Measurements from ENCODE around the gene DGKI.
A peak's percentile ranks its signal among the peaks of the same experiment; 100 is the strongest.

Gene DGKI

GRCh38 chr7:137656227-137656849 lies 190.4 kb downstream of the DGKI start:
- peak; percentile 53 for DNase-seq (ENCODE audit: low read depth, low spot score)

- DNase-seq (ENCODE audit: low read depth, low spot score): no peak
Observed at GRCh38 chr7:137655804-137656203, 191.0 kb downstream of the DGKI start.

- DNase-seq (ENCODE audit: low read depth, low spot score): no peak
Observed at GRCh38 chr7:137652721-137653120, 194.1 kb downstream of the DGKI start.

GRCh38 chr7:137647905-137648565 lies 198.7 kb downstream of the DGKI start:
- no peak for DNase-seq (ENCODE audit: low read depth, low spot score)

GRCh38 chr7:137642472-137642871 lies 204.3 kb downstream of the DGKI start:
- no peak for DNase-seq (ENCODE audit: low read depth, low spot score)

- no peak for DNase-seq (ENCODE audit: low read depth, low spot score)
Observed at GRCh38 chr7:137642031-137642430, 204.7 kb downstream of the DGKI start.

- DNase-seq (ENCODE audit: low read depth, low spot score): no peak
Observed at GRCh38 chr7:137636376-137636775, 210.4 kb downstream of the DGKI start.

GRCh38 chr7:137635874-137636273 lies 210.9 kb downstream of the DGKI start:
- DNase-seq (ENCODE audit: low read depth, low spot score): no peak

- DNase-seq (ENCODE audit: low read depth, low spot score): no peak
Observed at GRCh38 chr7:137635132-137635531, 211.6 kb downstream of the DGKI start.

GRCh38 chr7:137634356-137634755 lies 212.4 kb downstream of the DGKI start:
- DNase-seq (ENCODE audit: low read depth, low spot score): no peak

GRCh38 chr7:137633133-137633532 lies 213.6 kb downstream of the DGKI start:
- DNase-seq (ENCODE audit: low read depth, low spot score): no peak

- no peak for DNase-seq (ENCODE audit: low read depth, low spot score)
Observed at GRCh38 chr7:137628216-137628615, 218.6 kb downstream of the DGKI start.

- DNase-seq (ENCODE audit: low read depth, low spot score): peak; percentile 15
Observed at GRCh38 chr7:137626469-137627067, 220.2 kb downstream of the DGKI start.

GRCh38 chr7:137625197-137625596 lies 221.6 kb downstream of the DGKI start:
- no peak for DNase-seq (ENCODE audit: low read depth, low spot score)

GRCh38 chr7:137619181-137619580 lies 227.6 kb downstream of the DGKI start:
- no peak for DNase-seq (ENCODE audit: low read depth, low spot score)

GRCh38 chr7:137618748-137619147 lies 228.0 kb downstream of the DGKI start:
- no peak for DNase-seq (ENCODE audit: low read depth, low spot score)

- no peak for DNase-seq (ENCODE audit: low read depth, low spot score)
Observed at GRCh38 chr7:137613006-137613525, 233.7 kb downstream of the DGKI start.

GRCh38 chr7:137611606-137612005 lies 235.2 kb downstream of the DGKI start:
- DNase-seq (ENCODE audit: low read depth, low spot score): no peak

- DNase-seq (ENCODE audit: low read depth, low spot score): no peak
Observed at GRCh38 chr7:137609500-137609899, 237.3 kb downstream of the DGKI start.

GRCh38 chr7:137606061-137606674 lies 240.6 kb downstream of the DGKI start:
- no peak for DNase-seq (ENCODE audit: low read depth, low spot score)

- DNase-seq (ENCODE audit: low read depth, low spot score): no peak
Observed at GRCh38 chr7:137603043-137603442, 243.7 kb downstream of the DGKI start.

- no peak for DNase-seq (ENCODE audit: low read depth, low spot score)
Observed at GRCh38 chr7:137601642-137602041, 245.1 kb downstream of the DGKI start.

Data from smooth muscle cell of the brain vasculature (primary cell).